Lower lobe of right lung (tissue), 2 donors: ENCODE measurements around the gene CLHC1. TPM values are rescaled to one million over a fixed set of nuclear protein-coding genes. Genes with fewer than 3 reads are reported as not detected.
"Not testable (repeated sequence)": the region's sequence is repeated elsewhere in the genome, so short reads cannot be mapped to it uniquely, and the experiment has no call there.

ENCODE experiments used
- ATAC-seq, 2 donors: fragments of 200-7000 bp; cut with Tn5 transposase; one replicate each; pipeline ENCODE4 v1.9.1; 2020 to 2022; ENCODE audit warnings: mild to moderate bottlenecking in 2 of 2, moderate library complexity in 2 of 2
- DNase-seq: peaks from one replicate; pipeline ENCODE4 v3.0.0-alpha.2; 2020
- H3K27ac ChIP-seq: fragments of 200-600 bp; one replicate; pipeline ENCODE4 v1.8.0; 2022
- H3K27me3 ChIP-seq: fragments of 200-600 bp; one replicate; pipeline ENCODE4 v1.8.0; 2022; ENCODE audit warnings: low read depth
- H3K36me3 ChIP-seq: fragments of 200-600 bp; one replicate; pipeline ENCODE4 v1.8.0; 2022; ENCODE audit warnings: mild to moderate bottlenecking
- H3K4me1 ChIP-seq: fragments of 200-600 bp; one replicate; pipeline ENCODE4 v1.8.0; 2022
- H3K4me3 ChIP-seq: fragments of 200-600 bp; one replicate; pipeline ENCODE4 v1.8.0; 2022; ENCODE audit warnings: mild to moderate bottlenecking
- H3K9me3 ChIP-seq: fragments of 200-600 bp; one replicate; pipeline ENCODE4 v1.8.0; 2022
- CTCF ChIP-seq: fragments of 200-600 bp; IDR thresholded peaks from one replicate; pipeline ENCODE4 v1.8.0; 2022; ENCODE audit warnings: antibody characterized with exemption, mild to moderate bottlenecking
- intact Hi-C: fragments of 100-400 bp; cut with DNase I; formaldehyde crosslinking; loops from one replicate; pipeline ENCODE4 v1.11.0; 2022
- total RNA-seq: library from RNA; stranded (reverse); fragmentation: NEBNext Ultra II Directional; extraction: Animal tissue kit (Norgen Biotek cat#: 25700); gene quantifications from one replicate; pipeline ENCODE4 v1.2.1, GENCODE V29; 2021
- donor health status: DM: no; HTN: yes; CAD: no; lungs with severe emphysema.

CLHC1 gene
- total RNA-seq, 1 donor from 2014 or later: 15.2 TPM

DNA sequence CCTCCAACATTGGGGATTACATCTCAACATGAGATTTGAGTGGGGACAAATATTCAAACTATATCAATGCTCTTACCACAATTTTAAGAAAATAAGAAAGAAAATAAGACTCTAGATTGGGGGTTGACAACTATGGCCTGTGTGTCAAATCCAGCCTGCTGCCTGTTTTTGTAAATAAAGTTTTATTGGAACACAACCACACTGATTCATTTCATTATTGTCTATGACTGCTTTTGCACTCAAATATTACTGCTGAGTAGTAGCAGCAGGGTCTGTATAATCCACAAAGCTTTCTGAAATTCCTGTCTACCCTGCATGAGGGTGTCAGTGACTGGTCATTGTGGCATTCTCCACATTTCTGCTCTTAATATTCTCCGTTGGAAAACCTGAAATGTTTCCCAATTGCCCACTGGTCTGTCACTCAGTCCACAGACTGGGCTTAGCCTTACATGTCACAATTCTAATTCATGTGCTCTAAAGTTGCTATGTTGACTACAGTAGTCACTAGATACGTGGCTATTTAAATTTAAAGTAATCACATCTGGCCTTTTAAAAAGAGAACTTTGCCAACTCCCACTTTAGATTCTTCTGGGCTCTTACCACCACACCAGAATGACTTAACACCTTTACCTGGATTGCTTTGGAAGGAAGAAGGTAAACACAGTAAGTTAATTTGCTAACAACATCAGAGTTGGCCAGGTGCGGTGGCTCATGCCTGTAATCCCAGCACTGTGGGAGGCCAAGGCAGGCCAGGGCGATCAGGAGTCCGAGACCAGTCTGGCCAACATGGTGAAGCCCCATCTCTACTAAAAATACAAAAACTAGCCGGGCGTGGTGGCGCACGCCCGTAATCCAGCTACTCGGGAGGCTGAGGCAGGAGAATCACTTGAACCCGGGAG is 86.9 kb downstream of the CLHC1 start:
- Histone ChIP-seq H3K27ac (peak overlapping the region; percentile 52), H3K4me1 (peaks cover 6% of the 10 kb centered on the region)
- no peak for DNase-seq

DNA sequence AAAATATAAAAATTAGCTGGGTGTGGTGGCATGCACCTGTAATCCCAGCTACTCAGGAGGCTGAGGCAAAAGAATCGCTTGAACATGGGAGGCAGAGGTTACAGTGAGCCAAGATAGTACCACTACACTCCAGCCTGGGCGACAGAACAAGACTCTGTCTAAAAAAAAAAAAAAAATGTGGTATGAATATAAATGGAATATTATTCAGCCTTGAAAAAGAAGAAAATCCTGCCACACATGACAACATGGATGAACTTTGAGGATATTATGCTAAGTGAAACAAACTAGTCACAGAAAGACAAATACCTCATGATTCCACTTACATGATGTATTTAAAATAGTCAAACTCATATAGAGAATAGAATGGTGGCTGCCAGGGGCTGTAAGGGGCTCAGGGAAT is 88.4 kb downstream of the CLHC1 start:
- H3K4me3 ChIP-seq, H3K27me3 ChIP-seq, intact Hi-C loops, ATAC-seq, H3K9me3 ChIP-seq, H3K27ac ChIP-seq, H3K36me3 ChIP-seq, DNase-seq: not testable (repeated sequence)
- H3K4me1 ChIP-seq: peaks cover 10% of the 10 kb centered on the region

More for the DNA sequence above, 86.9 kb downstream of the CLHC1 start:
- intact Hi-C loops: no loop called here
- no peak for TF ChIP-seq CTCF
- Histone ChIP-seq H3K36me3 (no peaks in the 10 kb centered on the region), H3K4me3 (no peak overlapping the region), H3K27me3 (no peaks in the 10 kb centered on the region), H3K9me3 (no peaks in the 10 kb centered on the region)
- peak; percentile 91 to 92 for ATAC-seq

DNA sequence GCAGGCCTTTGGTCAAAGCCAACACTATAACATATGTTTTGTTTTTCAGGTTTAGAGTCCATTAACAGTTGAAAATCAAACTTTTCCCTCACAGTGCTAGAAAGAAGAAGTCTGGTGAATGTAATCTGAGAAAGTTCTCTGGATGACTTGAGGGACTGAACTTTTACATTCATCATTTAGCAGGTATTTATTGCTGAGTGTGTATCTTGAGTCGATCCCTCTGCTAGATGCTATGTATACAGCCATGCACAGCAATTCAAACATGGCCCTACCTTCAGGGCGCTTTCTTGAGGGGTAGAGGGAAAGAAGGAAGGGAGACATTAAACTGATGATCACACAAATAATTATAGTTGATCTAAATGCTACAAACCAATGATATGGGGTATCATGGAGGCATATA is 89.6 kb downstream of the CLHC1 start:
- Histone ChIP-seq H3K27me3 (no peaks in the 10 kb centered on the region), H3K9me3 (no peaks in the 10 kb centered on the region), H3K27ac (no peak overlapping the region), H3K4me1 (peaks cover 21% of the 10 kb centered on the region), H3K36me3 (no peaks in the 10 kb centered on the region), H3K4me3 (no peak overlapping the region)
- DNase-seq: no peak
- no peak for ATAC-seq
- intact Hi-C loops: no loop called here
- TF ChIP-seq CTCF: no peak

- Histone ChIP-seq H3K36me3 (no peaks in the 10 kb centered on the region), H3K9me3 (no peaks in the 10 kb centered on the region), H3K27ac (no peak overlapping the region), H3K4me3 (no peak overlapping the region), H3K4me1 (peaks cover 28% of the 10 kb centered on the region), H3K27me3 (no peaks in the 10 kb centered on the region)
- intact Hi-C loops: no loop called here
- TF ChIP-seq CTCF: no peak
- ATAC-seq: peak; percentile 32 to 60
- no peak for DNase-seq
Measured at GRCh38 chr2:55141572-55142413, 90.3 kb downstream of the CLHC1 start.

- DNase-seq (no peak), ATAC-seq (no peak)
- Histone ChIP-seq H3K27me3 (no peaks in the 10 kb centered on the region), H3K36me3 (no peaks in the 10 kb centered on the region), H3K4me3 (no peak overlapping the region), H3K9me3 (no peaks in the 10 kb centered on the region), H3K4me1 (peaks cover 40% of the 10 kb centered on the region), H3K27ac (no peak overlapping the region)
- intact Hi-C loops: no loop called here
- no peak for TF ChIP-seq CTCF
Measured at GRCh38 chr2:55140316-55141219, 91.5 kb downstream of the CLHC1 start.
